Neuronal stem cell (in vitro differentiated cells): ENCODE results near the gene ADAT3.
A peak's percentile ranks its signal among the peaks of the same experiment; 100 is the strongest.

ENCODE experiments used
- DNase-seq: peaks from one replicate; pipeline ENCODE4 v3.0.0-alpha.2; 2013; ENCODE audit warnings: low spot score
- H2AFZ ChIP-seq: one replicate; pipeline ENCODE4 v1.6.1; 2013; ENCODE audit warnings: mild to moderate bottlenecking, low read length, inconsistent platforms
- H2AK5ac ChIP-seq: 2 replicates; pipeline ENCODE4 v1.6.1; 2013; ENCODE audit warnings: low read depth, mild to moderate bottlenecking, inconsistent platforms, low read length, moderate library complexity, mixed read lengths
- H2BK120ac ChIP-seq: 2 replicates; pipeline ENCODE4 v1.6.1; 2013; ENCODE audit warnings: low read depth, mild to moderate bottlenecking, inconsistent platforms, low read length, moderate library complexity, mixed read lengths
- H2BK12ac ChIP-seq: one replicate; pipeline ENCODE4 v1.6.1; 2013; ENCODE audit warnings: low read length, inconsistent platforms
- H2BK15ac ChIP-seq: 2 replicates; pipeline ENCODE4 v1.6.1; 2013; ENCODE audit warnings: mild to moderate bottlenecking, low read length, inconsistent platforms, mixed read lengths
- H2BK5ac ChIP-seq: one replicate; pipeline ENCODE4 v1.6.1; 2013; ENCODE audit warnings: inconsistent platforms, mild to moderate bottlenecking, low read length, moderate library complexity
- H3K14ac ChIP-seq: one replicate; pipeline ENCODE4 v1.6.1; 2013; ENCODE audit warnings: low read length, inconsistent platforms
- H3K18ac ChIP-seq: 2 replicates; pipeline ENCODE4 v1.6.1; 2013; ENCODE audit warnings: low read length, inconsistent platforms
- H3K23ac ChIP-seq: 2 replicates; pipeline ENCODE4 v1.6.1; 2013; ENCODE audit warnings: low read depth, mild to moderate bottlenecking, mixed read lengths, low read length, inconsistent platforms; ENCODE audit not compliant: poor library complexity
- H3K27ac ChIP-seq: replicated peaks from 3 replicates; pipeline ENCODE4 v1.5.1; 2013; ENCODE audit warnings: low read length, inconsistent platforms
- H3K27me3 ChIP-seq, 3 experiments: 2 replicates each; pipeline ENCODE4 v1.6.1; 2013; ENCODE audit warnings: low read length in 3 of 3, mild to moderate bottlenecking in 2 of 3, inconsistent platforms in 1 of 3, low read depth in 1 of 3, mixed read lengths in 1 of 3, moderate library complexity in 1 of 3; ENCODE audit not compliant: control insufficient read depth in 3 of 3, insufficient read depth in 3 of 3
- H3K36me3 ChIP-seq, 2 donors: replicated peaks in 1 of 2; 2 replicates each; pipeline ENCODE4 v1.6.1; 2013; ENCODE audit warnings: low read length in 2 of 2; ENCODE audit not compliant: control insufficient read depth in 2 of 2, insufficient read depth in 2 of 2
- H3K4ac ChIP-seq: 2 replicates; pipeline ENCODE4 v1.6.1; 2013; ENCODE audit warnings: inconsistent platforms, mild to moderate bottlenecking, low read length, moderate library complexity
- H3K4me1 ChIP-seq, 2 donors: 1 replicate in 1 of 2; 2 replicates in 1 of 2; pipeline ENCODE4 v1.6.1; 2013; ENCODE audit warnings: low read length in 2 of 2, low read depth in 1 of 2; ENCODE audit not compliant: control insufficient read depth in 2 of 2, insufficient read depth in 1 of 2
- H3K4me2 ChIP-seq: one replicate; pipeline ENCODE4 v1.6.1; 2013; ENCODE audit warnings: mild to moderate bottlenecking, low read length, inconsistent platforms; ENCODE audit not compliant: insufficient read depth, poor library complexity, severe bottlenecking
- H3K4me3 ChIP-seq, 2 donors: 2 replicates each; pipeline ENCODE4 v1.5.1; 2013; ENCODE audit warnings: low read length in 2 of 2, mild to moderate bottlenecking in 2 of 2, inconsistent platforms in 1 of 2, moderate library complexity in 1 of 2
- H3K79me1 ChIP-seq: one replicate; pipeline ENCODE4 v1.6.1; 2013; ENCODE audit warnings: low read depth, mild to moderate bottlenecking, inconsistent platforms, low read length, moderate library complexity
- H3K9ac ChIP-seq: one replicate; pipeline ENCODE4 v1.6.1; 2013; ENCODE audit warnings: mild to moderate bottlenecking, low read depth, low read length, inconsistent platforms; ENCODE audit not compliant: poor library complexity
- H3K9me3 ChIP-seq, 2 donors: replicated peaks in 1 of 2; 2 replicates each; pipeline versions ENCODE3 to v1.6.1; 2013; ENCODE audit warnings: low read length in 2 of 2, mild to moderate bottlenecking in 2 of 2, inconsistent platforms in 1 of 2, low read depth in 1 of 2, mixed read lengths in 1 of 2, moderate library complexity in 1 of 2; ENCODE audit not compliant: control insufficient read depth in 2 of 2, insufficient read depth in 1 of 2
- H4K8ac ChIP-seq: one replicate; pipeline ENCODE4 v1.6.1; 2013; ENCODE audit warnings: low read depth, mild to moderate bottlenecking, inconsistent platforms, low read length, moderate library complexity
- H4K91ac ChIP-seq: one replicate; pipeline ENCODE4 v1.6.1; 2013; ENCODE audit warnings: low read length, low read depth, mild to moderate bottlenecking, inconsistent platforms; ENCODE audit not compliant: poor library complexity
- WGBS, 2 donors: extraction: QIAGEN DNeasy Blood & Tissue Kit; methylation state at CpG; one replicate each; pipeline ENCODE4 v1.1.7; 2013; ENCODE audit warnings: missing lambda C conversion rate in 2 of 2, mixed read lengths in 1 of 2; ENCODE audit not compliant: insufficient read length in 2 of 2, insufficient replicate concordance in 1 of 2; ENCODE audit errors: extremely low coverage in 2 of 2; 5-methylcytosine and 5-hydroxymethylcytosine counted together

Gene ADAT3

GRCh38 chr19:1908364-1908678 is 3.1 kb downstream of the ADAT3 start:
- peak overlapping the region; percentile 43 for H2AK5ac ChIP-seq
- no peak overlapping the region for H3K4me2 ChIP-seq
- no peak overlapping the region for H4K8ac ChIP-seq
- H2BK120ac ChIP-seq = no peak overlapping the region
- H3K23ac ChIP-seq = peak overlapping the region; percentile 85
- peaks cover 0 to 4% of the 10 kb centered on the region in 2 donors for H3K9me3 ChIP-seq
- H3K4me1 ChIP-seq = peaks cover 7 to 16% of the 10 kb centered on the region in 2 donors
- no peak overlapping the region for H3K9ac ChIP-seq
- no peak for DNase-seq
- no peak overlapping the region for H3K18ac ChIP-seq
- H2BK5ac ChIP-seq = peak overlapping the region; percentile 53
- H3K4me3 ChIP-seq = no peak overlapping the region
- no peak overlapping the region for H2BK12ac ChIP-seq
- peaks cover 41% of the 10 kb centered on the region for H3K79me1 ChIP-seq
- H2BK15ac ChIP-seq = no peak overlapping the region
- H3K4ac ChIP-seq = no peak overlapping the region
- peak overlapping the region; percentile 71 for H3K14ac ChIP-seq
- H3K27ac ChIP-seq = no peak overlapping the region
- H4K91ac ChIP-seq = no peak overlapping the region
- no peak overlapping the region for H2AFZ ChIP-seq
- WGBS, 2 donors = no CpG with 5 or more reads among the region's 13 CpGs
- no peaks in the 10 kb centered on the region for H3K27me3 ChIP-seq
- H3K36me3 ChIP-seq = peaks cover 15 to 51% of the 10 kb centered on the region in 2 donors

- DNase-seq = no peak
- Histone ChIP-seq H3K4me1 (peaks cover 5 to 7% of the 10 kb centered on the region in 2 donors), H4K91ac (no peak overlapping the region)
Observed at GRCh38 chr19:1909761-1910080, 4.5 kb downstream of the ADAT3 start.

DNA sequence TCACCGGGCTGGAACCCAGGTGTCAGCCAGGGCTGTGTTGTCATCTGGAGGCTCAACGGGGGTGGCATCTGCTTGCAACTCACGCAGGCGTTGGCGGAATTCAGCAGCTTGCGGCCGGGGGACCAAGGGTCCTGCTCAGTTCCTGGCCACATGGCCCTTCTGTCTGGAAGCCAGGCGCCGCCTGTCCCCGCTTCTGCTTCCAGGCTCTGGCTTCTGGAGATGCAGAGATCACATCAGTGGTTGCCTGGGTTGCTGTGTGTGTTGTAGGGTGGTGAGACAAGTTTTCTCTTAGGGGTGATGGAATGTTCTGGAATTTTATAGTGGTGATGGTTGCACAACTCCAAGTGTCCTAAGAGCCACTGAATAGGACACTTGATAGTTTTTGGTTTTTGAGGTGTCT is 5.0 kb downstream of the ADAT3 start:
- Histone ChIP-seq H3K4ac (no peak overlapping the region), H3K79me1 (peaks cover 52% of the 10 kb centered on the region), H2BK120ac (no peak overlapping the region), H3K14ac (no peak overlapping the region), H2BK12ac (no peak overlapping the region), H2BK15ac (no peak overlapping the region), H3K36me3 (peaks cover 23 to 69% of the 10 kb centered on the region in 2 donors), H3K9ac (no peak overlapping the region), H3K27ac (no peak overlapping the region), H3K4me1 (peaks cover 4% of the 10 kb centered on the region in 2 donors), H3K18ac (no peak overlapping the region), H2AK5ac (no peak overlapping the region), H3K4me2 (no peak overlapping the region), H3K23ac (peak overlapping the region; percentile 80), H3K9me3 (peaks cover 0 to 5% of the 10 kb centered on the region in 2 donors), H2BK5ac (no peak overlapping the region), H2AFZ (no peak overlapping the region), H3K27me3 (no peaks in the 10 kb centered on the region), H3K4me3 (no peak overlapping the region), H4K91ac (no peak overlapping the region), H4K8ac (no peak overlapping the region)
- WGBS, 2 donors = no CpG with 5 or more reads among the region's 10 CpGs
- DNase-seq = no peak

More at GRCh38 chr19:1909761-1910080, 4.5 kb downstream of the ADAT3 start:
- peak overlapping the region; percentile 85 for H3K23ac ChIP-seq
- no peaks in the 10 kb centered on the region for H3K27me3 ChIP-seq
- no peak overlapping the region for H3K4ac ChIP-seq
- H3K27ac ChIP-seq = no peak overlapping the region
- no peak overlapping the region for H2BK12ac ChIP-seq
- H3K36me3 ChIP-seq = peaks cover 19 to 65% of the 10 kb centered on the region in 2 donors
- no peak overlapping the region for H2BK120ac ChIP-seq
- peak overlapping the region; percentile 4 for H3K18ac ChIP-seq
- H3K14ac ChIP-seq = peak overlapping the region; percentile 21
- H2BK5ac ChIP-seq = no peak overlapping the region
- H2AFZ ChIP-seq = no peak overlapping the region
- no peak overlapping the region for H2AK5ac ChIP-seq
- no peak overlapping the region for H3K4me2 ChIP-seq
- no peak overlapping the region for H4K8ac ChIP-seq
- peaks cover 52% of the 10 kb centered on the region for H3K79me1 ChIP-seq
- no peak overlapping the region for H3K9ac ChIP-seq
- no peak overlapping the region for H2BK15ac ChIP-seq
- WGBS, 2 donors = no CpG with 5 or more reads among the region's 10 CpGs
- H3K9me3 ChIP-seq = peaks cover 0 to 5% of the 10 kb centered on the region in 2 donors
- no peak overlapping the region for H3K4me3 ChIP-seq

DNA sequence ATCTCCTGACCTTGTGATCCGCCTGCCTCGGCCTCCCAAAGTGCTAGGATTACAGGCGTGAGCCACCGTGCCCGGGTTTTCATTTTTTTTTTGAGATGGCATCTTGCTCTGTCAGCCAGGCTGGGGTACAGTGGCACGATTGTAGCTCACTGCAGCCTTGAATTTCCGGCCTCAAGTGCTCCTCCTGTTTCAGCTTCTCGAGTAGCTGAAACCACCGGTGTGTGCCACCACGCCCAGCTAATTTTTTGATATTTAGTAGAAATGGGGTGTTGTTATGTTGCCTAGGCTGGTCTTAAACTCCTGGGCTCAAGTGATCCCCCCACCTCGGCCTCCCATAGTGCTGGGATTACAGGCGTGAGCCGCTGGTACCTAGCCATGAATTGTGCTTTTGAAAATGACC is 5.9 kb downstream of the ADAT3 start:
- Histone ChIP-seq H2AK5ac (no peak overlapping the region), H3K36me3 (peaks cover 25 to 71% of the 10 kb centered on the region in 2 donors), H4K8ac (no peak overlapping the region), H2BK120ac (no peak overlapping the region), H3K4me2 (no peak overlapping the region), H3K23ac (no peak overlapping the region), H2BK15ac (no peak overlapping the region), H2BK12ac (no peak overlapping the region), H3K27ac (no peak overlapping the region), H2BK5ac (no peak overlapping the region), H3K9me3 (peaks cover 0 to 5% of the 10 kb centered on the region in 2 donors), H4K91ac (no peak overlapping the region), H3K9ac (no peak overlapping the region), H3K4me3 (no peak overlapping the region), H3K14ac (no peak overlapping the region), H3K4ac (no peak overlapping the region), H3K79me1 (peaks cover 49% of the 10 kb centered on the region), H3K18ac (no peak overlapping the region), H3K27me3 (no peaks in the 10 kb centered on the region), H3K4me1 (no peaks in the 10 kb centered on the region), H2AFZ (no peak overlapping the region)
- no CpG with 5 or more reads among the region's 13 CpGs for WGBS, 2 donors
- DNase-seq = no peak
